Measurements from ENCODE around the gene CAMK2N1. TPM values are rescaled to one million over a fixed set of nuclear protein-coding genes. Genes with fewer than 3 reads are reported as not detected.

Gene CAMK2N1
- total and polyA plus RNA-seq, 2 of the 8 experiments (the other 6 are each of a cell fraction or from before 2014, with no cell fraction given) = 2.3 to 5.6 TPM

GRCh38 chr1:20486457-20487235 lies 636 bp upstream of the CAMK2N1 start:
- Histone ChIP-seq H4K5ac (ENCODE audit: insufficient read length, low read depth, low read length) (peak overlapping the region; percentile 63), H2BK120ac (replicated peaks; ENCODE audit: low read depth, low read length) (no peak overlapping the region), H3K27me3 (replicated peaks in 1 of 4; ENCODE audit: control insufficient read depth in 3 of 4, extremely low read depth in 1 of 4, insufficient read depth in 3 of 4, low read length in 3 of 4) (peaks cover 4 to 58% (median 37%) of the 10 kb centered on the region in 4 experiments), H3K9me3 (ENCODE audit: insufficient read depth in 2 of 2, low read depth in 1 of 2, low read length in 1 of 2) (no peaks in the 10 kb centered on the region), H4K20me1 (replicated peaks in 1 of 2; ENCODE audit: control insufficient read depth in 1 of 2, insufficient read depth in 2 of 2, low read length in 2 of 2) (peaks cover 3 to 4% of the 10 kb centered on the region in 2 experiments), H3K4me2 (ENCODE audit: insufficient read depth in 1 of 2, low read depth in 2 of 2, low read length in 2 of 2) (peak overlapping the region; percentile 82 to 96), H3K14ac (ENCODE audit: insufficient read length) (no peak overlapping the region), H3K4me1 (replicated peaks in 1 of 4; ENCODE audit: control insufficient read depth in 3 of 4, insufficient read depth in 4 of 4, low read length in 3 of 4) (peaks cover 4 to 33% (median 11%) of the 10 kb centered on the region in 4 experiments), H3K27ac (ENCODE audit: low read depth, low read length) (no peak overlapping the region), H2BK20ac (ENCODE audit: low read length) (0 out of 2 replicates have a peak overlapping the region, but pooled peaks have one; percentile 61), H3K79me1 (ENCODE audit: low read depth, low read length) (no peaks in the 10 kb centered on the region), H3K18ac (ENCODE audit: extremely low read depth, low read length) (peak overlapping the region; percentile 97), H2BK15ac (ENCODE audit: low read length) (no peak overlapping the region), H3K36me3 (ENCODE audit: control insufficient read depth in 2 of 4, insufficient read depth in 4 of 4, low read length in 3 of 4) (no peaks in the 10 kb centered on the region), H2BK5ac (ENCODE audit: low read depth, low read length) (peak overlapping the region; percentile 80; the same call in 1 of the 2 replicates), H3K4ac (replicated peaks; ENCODE audit: insufficient read length, low read depth, low read length) (no peak overlapping the region), H3K4me3 (ENCODE audit: extremely low read depth in 1 of 4, insufficient read depth in 2 of 4, low read depth in 3 of 4, low read length in 4 of 4) (peak overlapping the region; percentile 66 to 87 (median 68)), H3K79me2 (ENCODE audit: control insufficient read depth in 1 of 2, insufficient read depth in 2 of 2, low read length in 2 of 2) (no peaks in the 10 kb centered on the region), H4K8ac (ENCODE audit: extremely low read depth, insufficient read depth, low read length) (0 out of 2 replicates have a peak overlapping the region, but pooled peaks have one; percentile 58), H3K23ac (ENCODE audit: insufficient read length) (no peak overlapping the region), H3K56ac (replicated peaks; ENCODE audit: insufficient read length, low read depth, low read length) (peak overlapping the region; percentile 50), H3K23me2 (ENCODE audit: low read depth, low read length) (peaks cover 31% of the 10 kb centered on the region), H4K91ac (replicated peaks; ENCODE audit: insufficient read length, low read length) (peak overlapping the region; percentile 91), H3K9ac (replicated peaks in 1 of 4; ENCODE audit: extremely low read depth in 1 of 4, low read depth in 3 of 4, low read length in 3 of 4) (peak overlapping the region in 2 of 4 experiments; percentile 14 to 20; a peak in 2 of 7 replicates), H2AFZ (ENCODE audit: low read length) (no peak overlapping the region), H2BK12ac (ENCODE audit: low read depth, low read length) (peak overlapping the region; percentile 92; the same call in 1 of the 2 replicates), H2AK5ac (ENCODE audit: low read depth, low read length) (no peak overlapping the region)
- ChIA-PET CTCF (ENCODE audit: partially characterized antibody) (interaction anchor here (0.6 to 1.5 kb wide), 7 partner anchors 41 to 307 kb away, joined by 3 to 6 read pairs (median 4); no protein-coding TSS in a partner anchor), POLR2A (ENCODE audit: partially characterized antibody) (interaction anchor here (0.8 to 1.2 kb wide), 4 partner anchors 14 to 55 kb away, joined by 3 read pairs; partner anchors contain the start of gene MUL1)
- WGBS, 2 experiments (ENCODE audit: extremely low coverage in 1 of 2, insufficient coverage in 1 of 2, insufficient read length in 1 of 2, insufficient replicate concordance in 2 of 2, low coverage in 1 of 2, low lambda C conversion rate in 2 of 2, missing lambda C conversion rate in 1 of 2) = 1% methylated on average over 36 of the region's 51 CpGs; no CpG with 5 or more reads in 1 of the 2 experiments
- DNase-seq (ENCODE audit: low read depth in 1 of 2, low spot score in 2 of 2) (peak in 1 of 2 experiments; percentile 88), FAIRE-seq (no peak)
- TF ChIP-seq E2F6 (IDR thresholded peaks at IDR 0.05) = peak; percentile 67
- TF ChIP-seq TAF1 (IDR thresholded peaks at IDR 0.05; ENCODE audit: low read depth, low read length) = 0 out of 2 replicates have a peak, but pooled peaks have one; percentile 24
- TF ChIP-seq SIN3A (conservative IDR thresholded peaks at IDR 0.05 in 1 of 2, IDR thresholded peaks at IDR 0.05 in 1 of 2; ENCODE audit: low read depth in 1 of 2, low read length in 2 of 2) = peak in 1 of 2 experiments; percentile 68; a peak in 1 of 4 replicates
- peak; percentile 43 for TF ChIP-seq ASH2L (IDR thresholded peaks at IDR 0.05; ENCODE audit: low read length)
- peak; percentile 7 for TF ChIP-seq EZH2 (IDR thresholded peaks at IDR 0.05; ENCODE audit: low read depth, low read length, severe bottlenecking)
- TF ChIP-seq BRCA1 (IDR thresholded peaks at IDR 0.05; ENCODE audit: low read depth, low read length) = no peak
- peak in 1 of 2 experiments; percentile 21; a peak in 1 of 4 replicates for TF ChIP-seq HDAC2 (IDR thresholded peaks at IDR 0.05; ENCODE audit: borderline replicate concordance in 1 of 2, low read depth in 2 of 2, low read length in 2 of 2)
- TF ChIP-seq NRF1 (IDR thresholded peaks at IDR 0.05; ENCODE audit: low read depth, low read length) = no peak
- peak; percentile 49; the same call in 1 of the 2 replicates for TF ChIP-seq PHF8 (conservative IDR thresholded peaks at IDR 0.05; ENCODE audit: low read depth, low read length)

All from H1 (cell line).